HepG2 (cell line): ENCODE measurements around the gene RNF114. TPM values are rescaled to one million over a fixed set of nuclear protein-coding genes. Genes with fewer than 3 reads are reported as not detected.

Experiments
- ATAD3A ChIP-seq: sonication (generic); formaldehyde crosslinking; IDR thresholded peaks from 2 replicates; pipeline ENCODE4 v1.4.0; 2020; ENCODE audit warnings: missing genetic modification reagents
- ATM ChIP-seq: fragments of 450-650 bp; IDR thresholded peaks from 2 replicates; pipeline ENCODE4 v1.7.1; 2017; ENCODE audit warnings: mild to moderate bottlenecking, borderline replicate concordance
- DR1 ChIP-seq: sonication (generic); formaldehyde crosslinking; IDR thresholded peaks from 2 replicates; pipeline ENCODE4 v1.8.0; 2021; ENCODE audit warnings: mild to moderate bottlenecking, missing genetic modification reagents, inconsistent platforms
- EHMT2 ChIP-seq: fragments of 200-600 bp; sonication (generic); IDR thresholded peaks from 2 replicates; pipeline ENCODE4 v1.7.0; 2017; ENCODE audit warnings: antibody characterized with exemption, low read depth, low read length, borderline replicate concordance
- FOXM1 ChIP-seq: sonication (generic); formaldehyde crosslinking; IDR thresholded peaks from 2 replicates; pipeline ENCODE4 v1.5.0; 2020; ENCODE audit warnings: missing genetic modification reagents
- GLI4 ChIP-seq: sonication (generic); formaldehyde crosslinking; IDR thresholded peaks from 2 replicates; pipeline ENCODE4 v1.5.1; 2020; ENCODE audit warnings: missing genetic modification reagents, mild to moderate bottlenecking, moderate library complexity, borderline replicate concordance
- HMG20A ChIP-seq: IDR thresholded peaks from 2 replicates; pipeline ENCODE4 v1.6.1; 2016; ENCODE audit warnings: borderline replicate concordance
- KDM3A ChIP-seq: IDR thresholded peaks from 2 replicates; pipeline ENCODE4 v1.6.1; 2018; ENCODE audit warnings: low read depth, missing compliant biosample characterization
- KMT2B ChIP-seq: IDR thresholded peaks from 2 replicates; pipeline ENCODE4 v1.6.1; 2016; ENCODE audit warnings: missing genetic modification reagents, missing compliant biosample characterization
- RNF219 ChIP-seq: sonication (generic); formaldehyde crosslinking; IDR thresholded peaks from 2 replicates; pipeline ENCODE4 v1.5.0; 2020; ENCODE audit warnings: mild to moderate bottlenecking, missing genetic modification reagents
- SMARCE1 ChIP-seq: fragments of 450-650 bp; IDR thresholded peaks from 2 replicates; pipeline ENCODE4 v1.6.1; 2017; ENCODE audit warnings: borderline replicate concordance
- SP5 ChIP-seq: IDR thresholded peaks from 2 replicates; pipeline ENCODE4 v1.6.1; 2016; ENCODE audit warnings: low read depth, borderline replicate concordance
- SYNCRIP ChIP-seq: fragments of 200-400 bp; formaldehyde crosslinking; IDR thresholded peaks from 2 replicates; pipeline ENCODE4 v1.6.1; 2018; ENCODE audit warnings: mild to moderate bottlenecking, low read depth, low read length; ENCODE audit not compliant: insufficient read depth
- TCF12 ChIP-seq, 2 experiments: fragments of 450-650 bp in 1 of 2; sonication (generic) in 1 of 2; formaldehyde crosslinking in 1 of 2; IDR thresholded peaks; 2 replicates each; pipeline versions ENCODE4 v1.6.1 to v1.8.0; 2017 to 2022; ENCODE audit warnings: antibody characterized with exemption in 1 of 2, mild to moderate bottlenecking in 1 of 2, missing genetic modification reagents in 1 of 2, moderate library complexity in 1 of 2
- ZBTB14 ChIP-seq: sonication (generic); formaldehyde crosslinking; IDR thresholded peaks from 2 replicates; pipeline ENCODE4 v1.4.0; 2020; ENCODE audit warnings: missing genetic modification reagents
- ZBTB46 ChIP-seq: sonication (generic); formaldehyde crosslinking; IDR thresholded peaks from 2 replicates; pipeline ENCODE4 v1.4.0; 2020; ENCODE audit warnings: mild to moderate bottlenecking, missing genetic modification reagents, borderline replicate concordance
- ZFP90 ChIP-seq: sonication (generic); formaldehyde crosslinking; IDR thresholded peaks from 2 replicates; pipeline ENCODE4 v1.8.0; 2022; ENCODE audit warnings: missing genetic modification reagents, mild to moderate bottlenecking, inconsistent platforms, borderline replicate concordance
- ZNF24 ChIP-seq: fragments of 450-650 bp; IDR thresholded peaks from 2 replicates; pipeline ENCODE4 v1.6.1; 2017; ENCODE audit warnings: antibody characterized with exemption, mild to moderate bottlenecking
- ZNF652 ChIP-seq: IDR thresholded peaks from 2 replicates; pipeline ENCODE4 v1.6.1; 2016; ENCODE audit warnings: low read depth, borderline replicate concordance
- ZNF75D ChIP-seq: sonication (generic); formaldehyde crosslinking; IDR thresholded peaks from 2 replicates; pipeline ENCODE4 v1.8.1; 2023; ENCODE audit warnings: missing genetic modification reagents, mild to moderate bottlenecking, borderline replicate concordance
- ZXDC ChIP-seq: sonication (generic); formaldehyde crosslinking; IDR thresholded peaks from 2 replicates; pipeline ENCODE4 v1.5.0; 2020; ENCODE audit warnings: mild to moderate bottlenecking, missing genetic modification reagents
- polyA plus RNA-seq, 8 experiments: library from polyadenylated mRNA; depleted of rRNA in 3 of 8; stranded (reverse) in 7 of 8; unstranded in 1 of 8; fragments of >200 nt; fragmentation: Illumina TruSeq in 4 of 8; extraction: Trizol in 4 of 8; gene quantifications; 2 replicates each; pipeline versions ENCODE4 v1.2.1 to v1.2.3, GENCODE V29; 2011 to 2016; ENCODE audit warnings: low read depth in 4 of 8, missing spikeins in 1 of 8, mixed read lengths in 1 of 8; ENCODE audit not compliant: insufficient read depth in 1 of 8
- total RNA-seq, 5 experiments: library from RNA; depleted of rRNA; stranded (reverse); fragments of >200 nt; fragmentation: Illumina TruSeq; extraction: Trizol; gene quantifications; 2 replicates each; pipeline ENCODE4 v1.2.3, GENCODE V29; 2016; ENCODE audit warnings: low read depth in 1 of 5

Gene RNF114
- total and polyA plus RNA-seq, 2 of the 13 experiments (the other 11 are each of a cell fraction or from before 2014, with no cell fraction given): 119 to 126 TPM

- TF ChIP-seq ZBTB46 (CRISPR knock-in tag) (no peak), HMG20A (CRISPR knock-in tag) (peak; percentile 84), TCF12 (IDR thresholded peaks at IDR 0.05) (no peak), TCF12 (CRISPR knock-in tag; IDR thresholded peaks at IDR 0.05) (peak; percentile 71; the same call in 1 of the 2 replicates), ATM (no peak), ZBTB14 (CRISPR knock-in tag) (no peak), SMARCE1 (no peak), SP5 (CRISPR knock-in tag) (peak; percentile 80), ATAD3A (CRISPR knock-in tag) (no peak), ZFP90 (CRISPR knock-in tag) (peak; percentile 51; the same call in 1 of the 2 replicates), ZXDC (CRISPR knock-in tag) (no peak), ZNF75D (CRISPR knock-in tag) (no peak), KMT2B (CRISPR knock-in tag) (peak; percentile 52), KDM3A (CRISPR knock-in tag) (peak; percentile 74; the same call in 1 of the 2 replicates), ZNF24 (peak; percentile 73; the same call in 1 of the 2 replicates), DR1 (no peak), EHMT2 (no peak), FOXM1 (CRISPR knock-in tag) (no peak), SYNCRIP (no peak), GLI4 (no peak), RNF219 (CRISPR knock-in tag) (peak; percentile 69; the same call in 1 of the 2 replicates), ZNF652 (CRISPR knock-in tag) (no peak; the same call in none of the 2 replicates)
These were observed 19.8 kb upstream of the RNF114 start (continued) for GRCh38 chr20:49916146-49917002.
